K562 (cell line): ENCODE measurements around the gene MRPL52. TPM values are rescaled to one million over a fixed set of nuclear protein-coding genes. Genes with fewer than 3 reads are reported as not detected.

ENCODE experiments used
- CBFB ChIP-seq: sonication (generic); formaldehyde crosslinking; IDR thresholded peaks from 2 replicates; pipeline ENCODE4 v1.4.0; 2020; ENCODE audit warnings: mild to moderate bottlenecking, missing genetic modification reagents
- CSDE1 ChIP-seq, 2 experiments: fragments of 450-650 bp; IDR thresholded peaks; 2 replicates each; pipeline ENCODE4 v1.6.1; 2016; ENCODE audit warnings: mild to moderate bottlenecking in 1 of 2
- ETV1 ChIP-seq: fragments of 450-650 bp; conservative IDR thresholded peaks from 2 replicates; pipeline ENCODE4 v1.6.1; 2016; ENCODE audit warnings: missing genetic modification characterization, control low read depth, low read depth, missing compliant biosample characterization
- ETV5 ChIP-seq: sonication (generic); formaldehyde crosslinking; IDR thresholded peaks from 2 replicates; pipeline ENCODE4 v1.4.0; 2020; ENCODE audit warnings: low read depth, mild to moderate bottlenecking, missing genetic modification reagents
- FOSL1 ChIP-seq: fragments of 200-800 bp; sonication (Bioruptor generic); conservative IDR thresholded peaks from 2 replicates; pipeline ENCODE4 v1.6.1; 2016; ENCODE audit warnings: missing genetic modification characterization, missing compliant biosample characterization
- GTF2E2 ChIP-seq: fragments of 200-800 bp; sonication (Bioruptor generic); IDR thresholded peaks from 2 replicates; pipeline ENCODE4 v1.6.1; 2016; ENCODE audit warnings: missing genetic modification characterization, missing compliant biosample characterization
- HSF4 ChIP-seq: fragments of 250-450 bp; sonication (Bioruptor Pico); IDR thresholded peaks from 2 replicates; pipeline ENCODE4 v2.1.2; 2022; ENCODE audit warnings: mild to moderate bottlenecking, moderate library complexity, borderline replicate concordance
- ILF3 ChIP-seq: fragments of 450-650 bp; IDR thresholded peaks from 2 replicates; pipeline ENCODE4 v1.6.1; 2018; ENCODE audit warnings: antibody characterized with exemption, mild to moderate bottlenecking, moderate library complexity, borderline replicate concordance
- KDM4B ChIP-seq, 2 experiments: fragments of 450-650 bp in 1 of 2; sonication (generic) in 1 of 2; IDR thresholded peaks; 2 replicates each; pipeline ENCODE4 v1.6.1; 2016 to 2017; ENCODE audit warnings: borderline replicate concordance in 2 of 2, antibody characterized with exemption in 1 of 2, low read depth in 1 of 2, mild to moderate bottlenecking in 1 of 2
- MAFF ChIP-seq: IDR thresholded peaks from 2 replicates; pipeline ENCODE4 v1.6.1; 2012; ENCODE audit warnings: low read length, improper control_type of control experiment
- MEF2D ChIP-seq: conservative IDR thresholded peaks from 2 replicates; pipeline ENCODE4 v1.6.1; 2016; ENCODE audit warnings: low read depth, missing genetic modification characterization, missing compliant biosample characterization
- RBM34 ChIP-seq: fragments of 200-400 bp; formaldehyde crosslinking; IDR thresholded peaks from 2 replicates; pipeline ENCODE4 v1.6.1; 2018; ENCODE audit warnings: low read length, borderline replicate concordance; ENCODE audit not compliant: insufficient read depth
- STAT5B ChIP-seq: fragments of 250-450 bp; sonication (Bioruptor Pico); IDR thresholded peaks from 2 replicates; pipeline ENCODE4 v1.8.0; 2021; ENCODE audit warnings: mild to moderate bottlenecking, inconsistent platforms
- XRCC4 ChIP-seq: IDR thresholded peaks from one replicate; pipeline ENCODE4 v1.6.1; 2011; ENCODE audit not compliant: insufficient read depth, insufficient read length; ENCODE audit errors: extremely low read depth
- ZBTB17 ChIP-seq: fragments of 450-650 bp; formaldehyde crosslinking; IDR thresholded peaks from 2 replicates; pipeline ENCODE4 v1.4.0; 2020; ENCODE audit warnings: mild to moderate bottlenecking
- ZNF121 ChIP-seq: sonication (generic); formaldehyde crosslinking; conservative IDR thresholded peaks from 2 replicates; pipeline ENCODE4 v1.8.0; 2022; ENCODE audit warnings: missing genetic modification reagents
- ZNF644 ChIP-seq: fragments of 200-800 bp; sonication (Bioruptor generic); IDR thresholded peaks from 2 replicates; pipeline ENCODE4 v1.6.1; 2016; ENCODE audit warnings: low read depth, missing genetic modification characterization, missing compliant biosample characterization
- polyA plus RNA-seq, 8 experiments: library from polyadenylated mRNA; depleted of rRNA in 4 of 8; stranded (reverse) in 5 of 8; unstranded in 3 of 8; fragments of >200 nt; fragmentation: Nextera tagmentation in 2 of 8; fragmentation: Illumina TruSeq in 1 of 8; extraction: Ambion mirVana in 2 of 8; extraction: Trizol in 1 of 8; gene quantifications; 2 replicates each; pipeline versions ENCODE4 v1.2.1 to v1.2.3, GENCODE V29; 2011 to 2014; ENCODE audit warnings: inconsistent platforms in 1 of 8, missing spikeins in 1 of 8
- total RNA-seq, 7 experiments: library from RNA; depleted of rRNA in 6 of 7; stranded (reverse); fragments of >200 nt in 6 of 7; fragmentation: Illumina TruSeq in 2 of 7; extraction: Trizol in 2 of 7; gene quantifications; 2 replicates each; pipeline versions ENCODE4 v1.2.1 to v1.2.3, GENCODE V29; 2011 to 2021; ENCODE audit warnings: low replicate concordance in 1 of 7
- TF ChIP-seq, protein P1 (sequence below): IDR thresholded peaks from 2 replicates; pipeline ENCODE4 v1.6.1; 2012; ENCODE audit warnings: low read depth, low read length, improper control_type of control experiment, borderline replicate concordance
- TF ChIP-seq, protein P2 (sequence below), 2 experiments: fragments of 450-650 bp; IDR thresholded peaks; 2 replicates each; pipeline ENCODE4 v1.6.1; 2016
- TF ChIP-seq, protein P3 (sequence below): fragments of 250-450 bp; sonication (Bioruptor Pico); IDR thresholded peaks from 2 replicates; pipeline ENCODE4 v1.5.0; 2020; ENCODE audit warnings: mild to moderate bottlenecking
- TF ChIP-seq, protein P4 (sequence below): fragments of 150-350 bp; conservative IDR thresholded peaks from 2 replicates; pipeline ENCODE4 v1.6.1; 2014; ENCODE audit warnings: low read length

The MRPL52 gene
- total and polyA plus RNA-seq, 9 of the 15 experiments (the other 6 are each of a cell fraction or from before 2014, with no cell fraction given) = 56.5 to 213 (median 168) TPM

DNA sequence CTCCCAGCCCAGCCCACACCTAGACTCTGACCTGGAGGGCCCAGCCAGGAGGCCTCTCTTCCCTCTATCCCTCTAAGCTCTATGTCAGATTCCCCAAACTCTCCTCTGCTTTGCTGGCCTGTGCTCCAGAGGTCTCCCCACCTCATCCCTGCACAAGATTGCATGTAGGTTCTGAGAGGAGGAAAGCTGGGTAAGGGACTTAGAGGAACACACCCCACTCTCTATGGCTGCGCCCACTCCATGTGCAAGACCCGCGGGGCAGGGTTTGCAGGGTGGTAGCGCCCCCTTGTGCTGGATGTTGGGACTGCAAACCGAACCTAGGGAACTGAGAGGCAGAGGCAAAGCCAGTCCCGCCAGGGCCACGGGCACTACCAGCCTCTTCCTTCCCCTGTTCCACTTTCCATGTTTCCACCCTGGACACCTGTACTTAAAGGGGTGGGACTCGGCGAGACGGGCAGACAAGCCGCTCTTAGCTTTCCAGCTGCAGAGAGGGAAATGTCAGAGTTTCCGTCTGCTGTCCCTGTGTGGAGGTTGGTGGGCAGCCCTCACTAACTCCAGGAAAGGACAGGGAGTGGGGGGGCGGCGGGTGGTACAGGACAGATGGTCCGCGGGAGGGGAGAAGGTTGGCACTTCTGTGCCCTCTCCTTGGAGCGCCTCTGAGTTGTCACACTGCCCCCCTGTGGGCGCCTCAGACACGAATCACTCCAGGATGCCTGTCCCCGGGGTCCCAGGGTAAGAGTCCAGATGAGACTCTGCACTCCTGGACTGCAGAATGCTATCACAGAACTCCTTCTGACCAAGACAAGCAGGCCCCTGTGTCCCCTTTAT is 23.5 kb downstream of the MRPL52 start (continued):
- TF ChIP-seq RBM34 = no peak
- peak; percentile 28; the same call in 1 of the 2 replicates for TF ChIP-seq ZBTB17 (CRISPR knock-in tag)
- TF ChIP-seq ILF3 = no peak
- no peak for TF ChIP-seq ZNF121 (CRISPR knock-in tag)
- no peak for TF ChIP-seq MAFF
- no peak for TF ChIP-seq XRCC4
- TF ChIP-seq ZNF644 (tag) = no peak
- no peak for TF ChIP-seq CSDE1 (IDR thresholded peaks at IDR 0.05)
- 0 out of 2 replicates have a peak, but pooled peaks have one; percentile 35 for TF ChIP-seq MEF2D (tag)
- TF ChIP-seq CBFB (CRISPR knock-in tag) = peak; percentile 15; the same call in 1 of the 2 replicates
- TF ChIP-seq KDM4B (IDR thresholded peaks at IDR 0.05; ENCODE audit: borderline replicate concordance in 2 of 2, low read depth in 1 of 2) = no peak
- no peak for TF ChIP-seq ETV1 (tag)
- TF ChIP-seq, protein P1, sequence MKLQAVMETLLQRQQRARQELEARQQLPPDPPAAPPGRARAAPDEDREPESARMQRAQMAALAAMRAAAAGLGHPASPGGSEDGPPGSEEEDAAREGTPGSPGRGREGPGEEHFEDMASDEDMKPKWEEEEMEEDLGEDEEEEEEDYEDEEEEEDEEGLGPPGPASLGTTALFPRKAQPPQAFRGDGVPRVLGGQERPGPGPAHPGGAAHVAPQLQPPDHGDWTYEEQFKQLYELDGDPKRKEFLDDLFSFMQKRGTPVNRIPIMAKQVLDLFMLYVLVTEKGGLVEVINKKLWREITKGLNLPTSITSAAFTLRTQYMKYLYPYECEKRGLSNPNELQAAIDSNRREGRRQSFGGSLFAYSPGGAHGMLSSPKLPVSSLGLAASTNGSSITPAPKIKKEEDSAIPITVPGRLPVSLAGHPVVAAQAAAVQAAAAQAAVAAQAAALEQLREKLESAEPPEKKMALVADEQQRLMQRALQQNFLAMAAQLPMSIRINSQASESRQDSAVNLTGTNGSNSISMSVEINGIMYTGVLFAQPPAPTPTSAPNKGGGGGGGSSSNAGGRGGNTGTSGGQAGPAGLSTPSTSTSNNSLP = no peak
- TF ChIP-seq, protein P2, sequence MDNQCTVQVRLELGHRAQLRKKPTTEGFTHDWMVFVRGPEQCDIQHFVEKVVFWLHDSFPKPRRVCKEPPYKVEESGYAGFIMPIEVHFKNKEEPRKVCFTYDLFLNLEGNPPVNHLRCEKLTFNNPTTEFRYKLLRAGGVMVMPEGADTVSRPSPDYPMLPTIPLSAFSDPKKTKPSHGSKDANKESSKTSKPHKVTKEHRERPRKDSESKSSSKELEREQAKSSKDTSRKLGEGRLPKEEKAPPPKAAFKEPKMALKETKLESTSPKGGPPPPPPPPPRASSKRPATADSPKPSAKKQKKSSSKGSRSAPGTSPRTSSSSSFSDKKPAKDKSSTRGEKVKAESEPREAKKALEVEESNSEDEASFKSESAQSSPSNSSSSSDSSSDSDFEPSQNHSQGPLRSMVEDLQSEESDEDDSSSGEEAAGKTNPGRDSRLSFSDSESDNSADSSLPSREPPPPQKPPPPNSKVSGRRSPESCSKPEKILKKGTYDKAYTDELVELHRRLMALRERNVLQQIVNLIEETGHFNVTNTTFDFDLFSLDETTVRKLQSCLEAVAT (IDR thresholded peaks at IDR 0.05) = 0 out of 4 replicates have a peak, but pooled peaks of 1 of the 2 experiments have one; percentile 50
- no peak for TF ChIP-seq FOSL1 (tag)
- no peak for TF ChIP-seq ETV5 (CRISPR knock-in tag)
- no peak for TF ChIP-seq STAT5B
- no peak for TF ChIP-seq HSF4 (CRISPR knock-in tag)
- TF ChIP-seq, protein P3, sequence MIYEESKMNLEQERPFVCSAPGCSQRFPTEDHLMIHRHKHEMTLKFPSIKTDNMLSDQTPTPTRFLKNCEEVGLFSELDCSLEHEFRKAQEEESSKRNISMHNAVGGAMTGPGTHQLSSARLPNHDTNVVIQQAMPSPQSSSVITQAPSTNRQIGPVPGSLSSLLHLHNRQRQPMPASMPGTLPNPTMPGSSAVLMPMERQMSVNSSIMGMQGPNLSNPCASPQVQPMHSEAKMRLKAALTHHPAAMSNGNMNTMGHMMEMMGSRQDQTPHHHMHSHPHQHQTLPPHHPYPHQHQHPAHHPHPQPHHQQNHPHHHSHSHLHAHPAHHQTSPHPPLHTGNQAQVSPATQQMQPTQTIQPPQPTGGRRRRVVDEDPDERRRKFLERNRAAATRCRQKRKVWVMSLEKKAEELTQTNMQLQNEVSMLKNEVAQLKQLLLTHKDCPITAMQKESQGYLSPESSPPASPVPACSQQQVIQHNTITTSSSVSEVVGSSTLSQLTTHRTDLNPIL (CRISPR knock-in tag) = no peak
- TF ChIP-seq, protein P4, sequence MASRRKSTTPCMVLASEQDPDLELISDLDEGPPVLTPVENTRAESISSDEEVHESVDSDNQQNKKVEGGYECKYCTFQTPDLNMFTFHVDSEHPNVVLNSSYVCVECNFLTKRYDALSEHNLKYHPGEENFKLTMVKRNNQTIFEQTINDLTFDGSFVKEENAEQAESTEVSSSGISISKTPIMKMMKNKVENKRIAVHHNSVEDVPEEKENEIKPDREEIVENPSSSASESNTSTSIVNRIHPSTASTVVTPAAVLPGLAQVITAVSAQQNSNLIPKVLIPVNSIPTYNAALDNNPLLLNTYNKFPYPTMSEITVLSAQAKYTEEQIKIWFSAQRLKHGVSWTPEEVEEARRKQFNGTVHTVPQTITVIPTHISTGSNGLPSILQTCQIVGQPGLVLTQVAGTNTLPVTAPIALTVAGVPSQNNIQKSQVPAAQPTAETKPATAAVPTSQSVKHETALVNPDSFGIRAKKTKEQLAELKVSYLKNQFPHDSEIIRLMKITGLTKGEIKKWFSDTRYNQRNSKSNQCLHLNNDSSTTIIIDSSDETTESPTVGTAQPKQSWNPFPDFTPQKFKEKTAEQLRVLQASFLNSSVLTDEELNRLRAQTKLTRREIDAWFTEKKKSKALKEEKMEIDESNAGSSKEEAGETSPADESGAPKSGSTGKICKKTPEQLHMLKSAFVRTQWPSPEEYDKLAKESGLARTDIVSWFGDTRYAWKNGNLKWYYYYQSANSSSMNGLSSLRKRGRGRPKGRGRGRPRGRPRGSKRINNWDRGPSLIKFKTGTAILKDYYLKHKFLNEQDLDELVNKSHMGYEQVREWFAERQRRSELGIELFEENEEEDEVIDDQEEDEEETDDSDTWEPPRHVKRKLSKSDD = no peak
- TF ChIP-seq GTF2E2 (tag) = no peak
